ENCODE results near the gene BTG4.

DNA sequence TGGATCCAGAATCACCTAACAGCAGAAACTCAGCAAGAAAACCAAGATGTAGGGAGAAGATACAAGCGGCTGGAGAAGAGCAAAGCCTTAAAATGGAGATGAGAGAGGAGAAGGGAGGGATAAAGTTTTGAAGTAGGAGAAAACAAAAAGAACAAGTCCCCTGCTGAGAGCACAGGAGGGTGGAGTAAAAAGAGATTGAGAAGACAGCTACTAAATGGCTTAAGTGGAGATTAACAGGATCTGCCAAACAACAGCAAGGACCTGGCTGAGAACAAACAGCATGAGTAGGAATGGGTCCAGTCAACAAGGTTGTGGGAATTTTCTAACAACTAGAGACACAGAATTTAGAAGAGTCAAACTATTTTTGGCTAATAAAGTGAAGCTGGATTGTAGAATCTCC, 18.1 kb downstream of the BTG4 start:
- TF ChIP-seq, protein P1, sequence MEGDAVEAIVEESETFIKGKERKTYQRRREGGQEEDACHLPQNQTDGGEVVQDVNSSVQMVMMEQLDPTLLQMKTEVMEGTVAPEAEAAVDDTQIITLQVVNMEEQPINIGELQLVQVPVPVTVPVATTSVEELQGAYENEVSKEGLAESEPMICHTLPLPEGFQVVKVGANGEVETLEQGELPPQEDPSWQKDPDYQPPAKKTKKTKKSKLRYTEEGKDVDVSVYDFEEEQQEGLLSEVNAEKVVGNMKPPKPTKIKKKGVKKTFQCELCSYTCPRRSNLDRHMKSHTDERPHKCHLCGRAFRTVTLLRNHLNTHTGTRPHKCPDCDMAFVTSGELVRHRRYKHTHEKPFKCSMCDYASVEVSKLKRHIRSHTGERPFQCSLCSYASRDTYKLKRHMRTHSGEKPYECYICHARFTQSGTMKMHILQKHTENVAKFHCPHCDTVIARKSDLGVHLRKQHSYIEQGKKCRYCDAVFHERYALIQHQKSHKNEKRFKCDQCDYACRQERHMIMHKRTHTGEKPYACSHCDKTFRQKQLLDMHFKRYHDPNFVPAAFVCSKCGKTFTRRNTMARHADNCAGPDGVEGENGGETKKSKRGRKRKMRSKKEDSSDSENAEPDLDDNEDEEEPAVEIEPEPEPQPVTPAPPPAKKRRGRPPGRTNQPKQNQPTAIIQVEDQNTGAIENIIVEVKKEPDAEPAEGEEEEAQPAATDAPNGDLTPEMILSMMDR (conservative IDR thresholded peaks at IDR 0.05; ENCODE audit: low read depth in 2 of 2) = no peak
- TF ChIP-seq NANOG (IDR thresholded peaks at IDR 0.05; ENCODE audit: borderline replicate concordance) (no peak), EZH2 (IDR thresholded peaks at IDR 0.05; ENCODE audit: low read depth, unreplicated experiment) (no peak), POLR2AphosphoS5 (IDR thresholded peaks at IDR 0.05; ENCODE audit: low read depth) (no peak), CREB1 (CRISPR knock-in tag; IDR thresholded peaks at IDR 0.05; ENCODE audit: low read depth) (no peak), JUNB (IDR thresholded peaks at IDR 0.05; ENCODE audit: unreplicated experiment) (no peak), EZH2phosphoT487 (IDR thresholded peaks at IDR 0.05; ENCODE audit: unreplicated experiment) (no peak), STAT1 (IDR thresholded peaks at IDR 0.05; ENCODE audit: unreplicated experiment) (no peak)
- TF ChIP-seq, protein P2, sequence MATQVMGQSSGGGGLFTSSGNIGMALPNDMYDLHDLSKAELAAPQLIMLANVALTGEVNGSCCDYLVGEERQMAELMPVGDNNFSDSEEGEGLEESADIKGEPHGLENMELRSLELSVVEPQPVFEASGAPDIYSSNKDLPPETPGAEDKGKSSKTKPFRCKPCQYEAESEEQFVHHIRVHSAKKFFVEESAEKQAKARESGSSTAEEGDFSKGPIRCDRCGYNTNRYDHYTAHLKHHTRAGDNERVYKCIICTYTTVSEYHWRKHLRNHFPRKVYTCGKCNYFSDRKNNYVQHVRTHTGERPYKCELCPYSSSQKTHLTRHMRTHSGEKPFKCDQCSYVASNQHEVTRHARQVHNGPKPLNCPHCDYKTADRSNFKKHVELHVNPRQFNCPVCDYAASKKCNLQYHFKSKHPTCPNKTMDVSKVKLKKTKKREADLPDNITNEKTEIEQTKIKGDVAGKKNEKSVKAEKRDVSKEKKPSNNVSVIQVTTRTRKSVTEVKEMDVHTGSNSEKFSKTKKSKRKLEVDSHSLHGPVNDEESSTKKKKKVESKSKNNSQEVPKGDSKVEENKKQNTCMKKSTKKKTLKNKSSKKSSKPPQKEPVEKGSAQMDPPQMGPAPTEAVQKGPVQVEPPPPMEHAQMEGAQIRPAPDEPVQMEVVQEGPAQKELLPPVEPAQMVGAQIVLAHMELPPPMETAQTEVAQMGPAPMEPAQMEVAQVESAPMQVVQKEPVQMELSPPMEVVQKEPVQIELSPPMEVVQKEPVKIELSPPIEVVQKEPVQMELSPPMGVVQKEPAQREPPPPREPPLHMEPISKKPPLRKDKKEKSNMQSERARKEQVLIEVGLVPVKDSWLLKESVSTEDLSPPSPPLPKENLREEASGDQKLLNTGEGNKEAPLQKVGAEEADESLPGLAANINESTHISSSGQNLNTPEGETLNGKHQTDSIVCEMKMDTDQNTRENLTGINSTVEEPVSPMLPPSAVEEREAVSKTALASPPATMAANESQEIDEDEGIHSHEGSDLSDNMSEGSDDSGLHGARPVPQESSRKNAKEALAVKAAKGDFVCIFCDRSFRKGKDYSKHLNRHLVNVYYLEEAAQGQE (IDR thresholded peaks at IDR 0.05; ENCODE audit: unreplicated experiment) = no peak
- TF ChIP-seq, protein P3, sequence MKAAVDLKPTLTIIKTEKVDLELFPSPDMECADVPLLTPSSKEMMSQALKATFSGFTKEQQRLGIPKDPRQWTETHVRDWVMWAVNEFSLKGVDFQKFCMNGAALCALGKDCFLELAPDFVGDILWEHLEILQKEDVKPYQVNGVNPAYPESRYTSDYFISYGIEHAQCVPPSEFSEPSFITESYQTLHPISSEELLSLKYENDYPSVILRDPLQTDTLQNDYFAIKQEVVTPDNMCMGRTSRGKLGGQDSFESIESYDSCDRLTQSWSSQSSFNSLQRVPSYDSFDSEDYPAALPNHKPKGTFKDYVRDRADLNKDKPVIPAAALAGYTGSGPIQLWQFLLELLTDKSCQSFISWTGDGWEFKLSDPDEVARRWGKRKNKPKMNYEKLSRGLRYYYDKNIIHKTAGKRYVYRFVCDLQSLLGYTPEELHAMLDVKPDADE (IDR thresholded peaks at IDR 0.05) = no peak

Measured in GM23338 (cell line).